HEK293T (cell line): ENCODE results near the gene OR52N5.

Source experiments
- CTCF ChIA-PET: fragments of 350-600 bp; formaldehyde crosslinking; extraction: SDS; loops from one replicate; lab custom pipeline; 2021; ENCODE audit warnings: antibody characterized with exemption, inconsistent platforms; lab: Yijun Ruan, JAX
- POLR2A ChIA-PET: fragments of 350-600 bp; formaldehyde crosslinking; extraction: SDS; loops from one replicate; lab custom pipeline; 2020; ENCODE audit warnings: antibody characterized with exemption, inconsistent platforms; lab: Yijun Ruan, JAX
- DNase-seq: peaks from one replicate; pipeline ENCODE4 v3.0.0; 2012; ENCODE audit warnings: mixed read lengths; ENCODE audit errors: extremely low spot score
- ARNT ChIP-seq: fragments of 450-650 bp; IDR thresholded peaks from 2 replicates; pipeline ENCODE4 v1.6.1; 2017; ENCODE audit warnings: mild to moderate bottlenecking
- BHLHE40 ChIP-seq: fragments of 450-650 bp; IDR thresholded peaks from 2 replicates; pipeline ENCODE4 v1.6.1; 2016; ENCODE audit warnings: mild to moderate bottlenecking, moderate library complexity, borderline replicate concordance
- CTBP1 ChIP-seq: fragments of 450-650 bp; IDR thresholded peaks from 2 replicates; pipeline ENCODE4 v1.6.1; 2016; ENCODE audit warnings: borderline replicate concordance
- ELF4 ChIP-seq: fragments of 450-650 bp; IDR thresholded peaks from 2 replicates; pipeline ENCODE4 v1.6.1; 2017; ENCODE audit warnings: antibody characterized with exemption
- FOXA1 ChIP-seq: fragments of 450-650 bp; IDR thresholded peaks from 2 replicates; pipeline ENCODE4 v1.6.1; 2016; ENCODE audit warnings: mild to moderate bottlenecking
- FOXK2 ChIP-seq: fragments of 450-650 bp; IDR thresholded peaks from 2 replicates; pipeline ENCODE4 v1.6.1; 2016; ENCODE audit warnings: mild to moderate bottlenecking
- FOXM1 ChIP-seq: fragments of 450-650 bp; IDR thresholded peaks from 2 replicates; pipeline ENCODE4 v1.6.1; 2017; ENCODE audit warnings: mild to moderate bottlenecking, borderline replicate concordance
- HDGF ChIP-seq: fragments of 450-650 bp; IDR thresholded peaks from 2 replicates; pipeline ENCODE4 v1.6.1; 2017; ENCODE audit warnings: antibody characterized with exemption, borderline replicate concordance
- L3MBTL2 ChIP-seq: fragments of 450-650 bp; conservative IDR thresholded peaks from 2 replicates; pipeline ENCODE4 v1.6.1; 2016; ENCODE audit warnings: mild to moderate bottlenecking
- LEF1 ChIP-seq: fragments of 450-650 bp; IDR thresholded peaks from 2 replicates; pipeline ENCODE4 v1.6.1; 2017; ENCODE audit warnings: mild to moderate bottlenecking, borderline replicate concordance
- NFRKB ChIP-seq: fragments of 450-650 bp; IDR thresholded peaks from 2 replicates; pipeline ENCODE4 v1.6.1; 2016; ENCODE audit warnings: mild to moderate bottlenecking, moderate library complexity
- SP1 ChIP-seq: fragments of 450-650 bp; IDR thresholded peaks from 2 replicates; pipeline ENCODE4 v1.6.1; 2017
- SUZ12 ChIP-seq: fragments of 450-650 bp; IDR thresholded peaks from 2 replicates; pipeline ENCODE4 v1.6.1; 2016; ENCODE audit warnings: mild to moderate bottlenecking
- TARDBP ChIP-seq: fragments of 450-650 bp; IDR thresholded peaks from 2 replicates; pipeline ENCODE4 v1.6.1; 2016
- ZNF384 ChIP-seq: fragments of 450-650 bp; IDR thresholded peaks from 2 replicates; pipeline ENCODE4 v1.6.1; 2016
- TF ChIP-seq, protein P1 (sequence below): fragments of 450-650 bp; IDR thresholded peaks from 2 replicates; pipeline ENCODE4 v1.6.1; 2016

Gene OR52N5

DNA sequence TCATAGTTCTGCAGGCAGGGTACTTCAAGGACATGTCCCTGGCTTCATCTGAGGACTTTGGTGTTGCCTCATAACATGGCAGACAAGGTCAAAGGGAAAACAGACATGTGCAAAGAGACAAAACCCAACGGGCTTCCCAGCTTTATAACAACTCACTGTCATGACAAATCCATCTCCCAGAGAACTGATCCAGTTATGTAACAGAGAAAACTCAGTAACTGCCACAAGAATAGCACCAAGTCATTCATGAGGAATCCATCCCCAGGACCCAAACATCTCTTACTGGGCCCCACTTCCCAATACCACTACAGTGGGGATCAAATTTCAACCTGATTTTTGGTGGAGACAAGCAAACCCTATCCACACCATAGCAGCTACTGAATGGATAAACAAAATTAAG, 16.1 kb downstream of the OR52N5 start:
- no peak for TF ChIP-seq HDGF
- no peak for TF ChIP-seq L3MBTL2
- TF ChIP-seq BHLHE40, result no peak
- no peak for TF ChIP-seq FOXK2
- DNase-seq, result no peak
- CTCF ChIA-PET, result no interaction called here
- POLR2A ChIA-PET, result no interaction called here

DNA sequence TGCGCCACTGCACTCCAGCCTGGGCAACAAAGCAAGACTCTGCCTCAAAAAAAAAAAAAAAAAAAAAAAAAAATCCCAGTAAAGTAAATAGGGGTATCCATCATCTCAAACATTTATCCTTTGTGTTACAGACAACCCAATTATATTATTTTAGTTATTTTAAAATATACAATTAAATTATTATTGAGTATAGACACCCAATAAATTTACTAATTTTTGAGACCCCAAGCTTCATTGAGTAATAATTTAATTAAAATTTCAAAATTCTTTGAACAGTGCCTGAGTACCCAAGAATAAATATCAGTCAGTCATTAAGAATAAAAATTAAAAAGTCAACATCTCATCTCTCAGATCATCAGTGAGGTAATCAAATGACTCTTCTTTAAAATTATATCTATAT, 29.2 kb downstream of the OR52N5 start, which contains the start of gene OR52N4:
Gene OR52N4 (plus strand): TSS at position 301 of the 400 bp plus-strand sequence. CDS start 498 bp downstream, outside the sequence.
- no peak for TF ChIP-seq SUZ12
- ChIA-PET CTCF (no interaction called here), POLR2A (no interaction called here)
- no peak for DNase-seq

DNA sequence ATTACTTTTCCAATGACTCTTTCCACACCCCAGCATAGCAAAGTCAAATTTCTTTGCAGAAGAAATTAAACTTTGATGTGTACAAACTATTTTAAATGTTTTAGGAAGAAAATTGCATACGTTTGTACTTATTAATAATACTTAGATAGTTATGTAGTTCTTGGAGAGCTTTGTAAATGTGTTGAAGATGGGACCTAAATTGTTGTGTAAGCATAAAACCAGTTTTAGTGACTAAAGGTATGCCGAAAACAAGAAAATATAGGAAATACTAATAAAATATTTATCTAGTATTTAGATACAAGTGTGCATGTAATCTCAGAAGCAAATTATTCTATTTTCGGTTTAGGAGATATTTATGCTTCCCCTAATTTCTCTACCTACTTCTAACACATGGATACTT, 33.3 kb downstream of the OR52N5 start:
- ChIA-PET CTCF (no interaction called here), POLR2A (no interaction called here)
- no peak for DNase-seq
- TF ChIP-seq CTBP1, result no peak
- no peak for TF ChIP-seq HDGF
- no peak for TF ChIP-seq FOXA1
- no peak for TF ChIP-seq FOXM1
- TF ChIP-seq BHLHE40, result no peak
- no peak for TF ChIP-seq NFRKB
- TF ChIP-seq, protein P1, sequence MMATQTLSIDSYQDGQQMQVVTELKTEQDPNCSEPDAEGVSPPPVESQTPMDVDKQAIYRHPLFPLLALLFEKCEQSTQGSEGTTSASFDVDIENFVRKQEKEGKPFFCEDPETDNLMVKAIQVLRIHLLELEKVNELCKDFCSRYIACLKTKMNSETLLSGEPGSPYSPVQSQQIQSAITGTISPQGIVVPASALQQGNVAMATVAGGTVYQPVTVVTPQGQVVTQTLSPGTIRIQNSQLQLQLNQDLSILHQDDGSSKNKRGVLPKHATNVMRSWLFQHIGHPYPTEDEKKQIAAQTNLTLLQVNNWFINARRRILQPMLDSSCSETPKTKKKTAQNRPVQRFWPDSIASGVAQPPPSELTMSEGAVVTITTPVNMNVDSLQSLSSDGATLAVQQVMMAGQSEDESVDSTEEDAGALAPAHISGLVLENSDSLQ, result no peak
- TF ChIP-seq ELF4, result no peak
- no peak for TF ChIP-seq ZNF384
- no peak for TF ChIP-seq ARNT
- TF ChIP-seq SP1, result no peak
- TF ChIP-seq SUZ12, result no peak
- TF ChIP-seq LEF1, result no peak
- no peak for TF ChIP-seq TARDBP

DNA sequence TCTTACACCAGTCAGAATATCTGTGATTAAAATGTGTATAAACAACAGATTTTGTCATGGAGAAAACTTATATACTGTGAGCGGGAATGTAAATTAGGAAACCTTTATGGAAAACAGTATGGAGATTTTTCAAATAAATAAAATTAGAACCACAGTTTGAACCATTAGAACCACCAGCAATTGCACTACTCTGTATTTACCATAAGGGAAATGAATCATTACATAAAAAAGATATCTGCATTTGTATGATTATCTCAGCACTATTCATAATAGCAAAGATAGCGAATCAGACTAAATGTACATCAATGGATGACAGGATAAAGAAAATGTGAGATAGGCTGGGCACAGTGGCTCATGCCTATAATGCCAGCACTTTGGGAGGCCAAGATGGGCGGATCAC, 36.5 kb downstream of the OR52N5 start:
- no peak for DNase-seq
- CTCF ChIA-PET, result no interaction called here
- POLR2A ChIA-PET, result no interaction called here
- TF ChIP-seq HDGF, result no peak
- TF ChIP-seq SUZ12, result no peak
- TF ChIP-seq ZNF384, result no peak
- TF ChIP-seq SP1, result no peak
- TF ChIP-seq LEF1, result no peak
- TF ChIP-seq FOXA1, result no peak
- no peak for TF ChIP-seq CTBP1
- no peak for TF ChIP-seq BHLHE40

DNA sequence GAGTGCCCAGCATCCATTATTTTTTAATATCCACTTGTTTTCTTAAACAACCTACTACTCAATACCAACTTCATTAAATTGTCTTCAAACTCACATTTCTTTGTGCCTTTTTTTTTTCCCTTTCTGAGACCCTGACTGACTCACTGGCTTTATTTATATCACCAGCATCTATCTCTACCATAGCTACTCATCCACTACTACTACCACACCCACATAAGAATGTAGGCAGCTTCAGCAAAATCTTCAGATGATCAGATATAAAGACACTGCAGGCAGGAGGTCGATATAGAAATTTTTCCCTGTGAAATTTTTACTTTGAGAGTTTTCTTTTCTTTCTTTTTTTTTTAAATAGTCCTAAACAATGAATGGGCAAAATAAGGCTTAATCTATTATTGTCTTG, 44.7 kb downstream of the OR52N5 start:
- DNase-seq, result no peak
- TF ChIP-seq CTBP1, result no peak
- TF ChIP-seq SP1, result no peak
- no peak for TF ChIP-seq SUZ12
- no peak for TF ChIP-seq FOXA1
- no peak for TF ChIP-seq FOXK2
- TF ChIP-seq BHLHE40, result no peak
- TF ChIP-seq, protein P1, result no peak
- no peak for TF ChIP-seq ARNT
- TF ChIP-seq LEF1, result no peak
- ChIA-PET CTCF (no interaction called here), POLR2A (no interaction called here)

DNA sequence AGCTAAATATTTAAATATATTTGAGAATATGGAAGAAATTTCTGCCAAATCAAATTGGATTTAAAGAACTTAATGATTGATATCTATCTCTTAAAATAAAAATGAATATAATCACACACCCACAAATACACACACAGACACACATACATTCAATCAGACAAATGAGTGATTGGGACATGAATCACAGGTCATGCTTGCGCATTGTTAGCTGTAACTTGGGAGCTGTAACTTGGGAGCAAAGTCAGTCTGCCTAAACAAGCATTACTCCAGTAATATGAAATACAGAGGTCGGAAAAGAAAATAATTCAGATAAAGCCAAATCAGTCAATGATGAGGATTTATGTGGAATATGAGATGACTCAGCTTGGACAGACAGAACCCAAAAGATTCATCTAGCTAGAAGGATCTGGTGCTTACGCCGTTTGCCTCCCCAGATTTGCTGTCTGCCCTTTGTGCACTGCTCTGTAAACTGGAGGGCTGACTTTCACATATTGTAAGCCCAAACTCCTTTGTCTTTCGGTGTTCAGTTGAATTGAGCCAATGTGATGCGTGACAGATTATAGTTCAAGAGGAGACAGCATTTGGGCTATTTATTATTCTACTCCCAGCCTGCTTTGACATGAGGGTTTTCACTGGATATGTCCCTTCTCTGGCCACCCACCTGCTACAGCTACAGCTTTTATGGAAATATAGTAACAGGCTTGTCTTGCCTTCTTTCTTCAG, 45.3 kb downstream of the OR52N5 start:
- TF ChIP-seq CTBP1 (no peak), FOXK2 (no peak)
- TF ChIP-seq, protein P1, result no peak
- CTCF ChIA-PET, result no interaction called here
- POLR2A ChIA-PET, result no interaction called here
- no peak for DNase-seq

DNA sequence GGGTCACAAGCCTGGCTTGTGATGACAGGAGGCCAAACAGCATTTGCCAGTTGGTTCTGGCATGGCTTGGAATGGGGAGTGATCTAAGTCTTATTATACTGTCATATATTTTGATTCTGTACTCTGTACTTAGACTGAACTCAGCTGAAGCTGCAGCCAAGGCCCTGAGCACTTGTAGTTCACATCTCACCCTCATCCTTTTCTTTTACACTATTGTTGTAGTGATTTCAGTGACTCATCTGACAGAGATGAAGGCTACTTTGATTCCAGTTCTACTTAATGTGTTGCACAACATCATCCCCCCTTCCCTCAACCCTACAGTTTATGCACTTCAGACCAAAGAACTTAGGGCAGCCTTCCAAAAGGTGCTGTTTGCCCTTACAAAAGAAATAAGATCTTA, 46.1 kb downstream of the OR52N5 start:
- ChIA-PET CTCF (no interaction called here), POLR2A (no interaction called here)
- no peak for DNase-seq
- no peak for TF ChIP-seq LEF1
- TF ChIP-seq ZNF384, result no peak
- no peak for TF ChIP-seq SP1
- TF ChIP-seq ARNT, result no peak
- TF ChIP-seq, protein P1, result no peak
